22Rv1 (cell line): ENCODE measurements around the gene METAP1D.

ENCODE experiments used
- H3K27ac ChIP-seq: fragments of 450-650 bp; 2 replicates; pipeline ENCODE4 v1.5.1; 2017
- ZFX ChIP-seq: fragments of 450-650 bp; IDR thresholded peaks from 2 replicates; pipeline ENCODE4 v1.6.1; 2017; ENCODE audit warnings: antibody characterized with exemption, borderline replicate concordance
- TF ChIP-seq, protein P1 (sequence below): fragments of 450-650 bp; IDR thresholded peaks from 2 replicates; pipeline ENCODE4 v1.5.1; 2017; ENCODE audit warnings: mild to moderate bottlenecking

The METAP1D gene

GRCh38 chr2:172103471-172104272, 103.9 kb downstream of the METAP1D start:
- no peak for TF ChIP-seq ZFX
- TF ChIP-seq, protein P1, sequence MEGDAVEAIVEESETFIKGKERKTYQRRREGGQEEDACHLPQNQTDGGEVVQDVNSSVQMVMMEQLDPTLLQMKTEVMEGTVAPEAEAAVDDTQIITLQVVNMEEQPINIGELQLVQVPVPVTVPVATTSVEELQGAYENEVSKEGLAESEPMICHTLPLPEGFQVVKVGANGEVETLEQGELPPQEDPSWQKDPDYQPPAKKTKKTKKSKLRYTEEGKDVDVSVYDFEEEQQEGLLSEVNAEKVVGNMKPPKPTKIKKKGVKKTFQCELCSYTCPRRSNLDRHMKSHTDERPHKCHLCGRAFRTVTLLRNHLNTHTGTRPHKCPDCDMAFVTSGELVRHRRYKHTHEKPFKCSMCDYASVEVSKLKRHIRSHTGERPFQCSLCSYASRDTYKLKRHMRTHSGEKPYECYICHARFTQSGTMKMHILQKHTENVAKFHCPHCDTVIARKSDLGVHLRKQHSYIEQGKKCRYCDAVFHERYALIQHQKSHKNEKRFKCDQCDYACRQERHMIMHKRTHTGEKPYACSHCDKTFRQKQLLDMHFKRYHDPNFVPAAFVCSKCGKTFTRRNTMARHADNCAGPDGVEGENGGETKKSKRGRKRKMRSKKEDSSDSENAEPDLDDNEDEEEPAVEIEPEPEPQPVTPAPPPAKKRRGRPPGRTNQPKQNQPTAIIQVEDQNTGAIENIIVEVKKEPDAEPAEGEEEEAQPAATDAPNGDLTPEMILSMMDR: peak; percentile 82
- H3K27ac ChIP-seq: peak overlapping the region; percentile 67

DNA sequence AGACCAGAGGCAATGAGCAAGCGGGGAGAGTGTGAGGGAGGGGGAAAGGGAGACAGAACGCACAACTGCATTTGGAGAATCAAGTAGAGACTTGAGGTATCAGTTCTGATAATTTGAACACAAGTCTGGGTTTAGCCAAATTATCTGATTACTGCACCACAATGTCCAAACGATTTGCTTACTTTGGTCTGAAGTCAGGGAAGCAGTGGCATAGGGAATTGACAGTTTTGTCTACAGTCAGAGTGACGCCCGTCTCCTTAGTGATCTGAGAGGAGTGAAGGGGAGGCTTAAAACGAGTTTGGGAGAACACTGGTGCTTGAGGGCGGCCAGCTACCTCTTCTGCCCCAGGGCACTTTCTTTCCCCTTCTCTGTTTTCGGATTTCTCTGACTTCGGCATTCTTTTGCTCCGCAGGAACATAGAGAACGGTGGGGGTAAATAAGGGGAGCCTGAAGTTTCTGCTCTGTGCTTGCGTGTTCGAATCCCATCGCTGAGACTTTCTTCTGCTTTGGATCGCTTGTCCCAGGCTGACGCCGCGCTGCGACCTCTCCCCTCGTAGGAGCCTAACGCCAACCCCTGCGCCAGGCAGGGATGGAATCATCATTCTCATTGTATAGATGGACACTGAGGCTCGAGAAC, 105.8 kb downstream of the METAP1D start:
- H3K27ac ChIP-seq: no peak overlapping the region
- TF ChIP-seq, protein P1: no peak
- no peak for TF ChIP-seq ZFX

GRCh38 chr2:172106108-172106961, 106.6 kb downstream of the METAP1D start:
- TF ChIP-seq ZFX: no peak
- TF ChIP-seq, protein P1: peak; percentile 35
- no peak overlapping the region for H3K27ac ChIP-seq

DNA sequence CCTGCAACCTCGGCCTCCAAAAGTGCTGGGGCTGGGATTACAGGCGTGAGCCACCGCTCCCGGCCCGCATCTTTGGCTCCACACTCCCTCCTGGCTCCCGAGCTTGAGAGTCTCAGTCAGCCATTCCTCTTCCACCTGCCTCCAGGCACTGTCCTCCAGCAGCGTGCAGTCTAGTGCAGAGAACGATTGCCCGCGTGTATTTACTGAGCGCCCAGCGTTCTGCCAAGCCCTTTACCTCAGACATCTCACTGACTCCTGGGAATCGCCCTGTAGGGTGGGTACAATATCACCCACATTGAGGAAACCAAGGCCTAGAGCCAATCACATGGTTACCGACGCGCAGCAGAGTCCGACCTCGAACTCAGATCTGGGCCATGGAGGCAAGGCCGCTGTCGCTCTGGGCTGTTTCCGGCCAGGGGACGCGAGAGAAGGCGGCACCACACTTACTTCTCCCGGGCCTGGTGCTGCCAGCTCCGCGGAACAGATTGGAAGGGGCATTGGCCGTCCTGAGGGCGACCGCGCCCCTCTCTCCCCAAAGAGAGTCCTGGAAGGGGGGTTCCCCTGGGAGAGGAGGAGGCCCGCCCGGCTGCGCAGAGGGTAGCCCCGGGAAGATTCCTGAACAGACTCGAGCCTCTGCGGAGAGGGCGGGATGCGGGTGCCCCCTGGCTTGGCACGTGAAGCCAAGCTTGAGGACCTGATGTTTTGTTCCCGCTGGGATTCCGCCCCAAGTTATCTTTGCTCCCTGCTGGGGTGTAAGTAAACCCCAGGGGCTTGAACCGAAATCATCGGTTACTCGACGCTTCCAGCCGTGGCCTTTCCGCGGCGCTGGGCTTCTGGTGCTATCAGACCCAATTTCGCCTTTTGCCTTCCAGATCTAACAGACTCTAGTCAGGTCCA, 108.2 kb downstream of the METAP1D start:
- no peak for TF ChIP-seq ZFX
- TF ChIP-seq, protein P1: no peak

DNA sequence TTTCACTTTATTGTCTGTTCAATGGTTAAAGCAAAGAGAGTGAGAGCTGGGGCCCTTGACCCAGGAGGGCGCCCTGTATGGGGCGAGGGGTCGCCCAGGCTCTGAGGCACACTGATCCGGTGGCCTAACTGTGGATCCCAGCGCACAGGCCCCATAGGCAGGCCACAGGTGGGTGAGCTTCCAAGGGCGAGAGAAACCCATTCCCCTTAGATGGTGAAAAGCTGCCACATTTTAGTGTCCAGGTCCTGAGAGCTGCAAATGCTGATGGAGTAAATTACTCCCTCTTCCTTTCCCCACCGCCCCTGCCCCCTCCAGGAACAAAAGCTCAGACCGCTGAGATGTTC, 108.8 kb downstream of the METAP1D start:
- TF ChIP-seq ZFX: no peak
- H3K27ac ChIP-seq: no peak overlapping the region

More for the DNA sequence above, 108.2 kb downstream of the METAP1D start:
- H3K27ac ChIP-seq: no peak overlapping the region

DNA sequence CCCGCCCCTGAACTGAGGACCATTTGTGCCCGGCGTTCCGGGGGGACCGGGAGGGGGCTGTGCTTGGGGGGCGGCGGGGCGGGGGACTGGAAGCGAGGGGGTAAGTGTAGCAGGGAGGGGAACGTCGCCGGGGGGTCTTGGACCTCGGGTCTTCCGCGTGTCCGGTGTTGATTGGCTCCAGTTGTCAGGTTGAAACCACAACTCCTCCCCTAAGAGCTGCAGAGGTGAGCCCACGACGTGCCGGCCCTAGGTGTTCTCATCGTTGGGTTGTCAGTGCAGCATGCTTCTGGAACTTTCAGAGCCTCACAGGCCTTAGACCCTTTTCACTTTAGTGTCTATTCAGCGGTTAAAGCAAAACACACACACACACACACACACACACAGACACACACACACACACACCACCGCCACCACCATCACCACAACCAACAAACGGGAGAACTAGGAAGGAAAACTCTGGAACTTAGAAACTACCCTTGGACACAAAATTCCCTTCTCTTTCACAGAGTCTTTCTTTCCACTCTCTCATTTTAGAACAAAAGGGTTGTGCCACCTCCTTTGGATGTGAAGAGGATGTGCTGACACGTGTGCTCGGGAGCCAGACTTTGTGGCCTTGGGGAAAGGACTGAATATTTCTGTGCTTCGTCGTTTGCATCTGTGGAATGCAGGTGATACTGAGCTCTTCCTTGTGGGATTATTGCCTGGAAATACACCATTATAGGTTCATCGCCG, 109.7 kb downstream of the METAP1D start:
- no peak overlapping the region for H3K27ac ChIP-seq
- no peak for TF ChIP-seq ZFX
- TF ChIP-seq, protein P1: no peak
